Measurements from ENCODE around the gene EHBP1L1.

DNA sequence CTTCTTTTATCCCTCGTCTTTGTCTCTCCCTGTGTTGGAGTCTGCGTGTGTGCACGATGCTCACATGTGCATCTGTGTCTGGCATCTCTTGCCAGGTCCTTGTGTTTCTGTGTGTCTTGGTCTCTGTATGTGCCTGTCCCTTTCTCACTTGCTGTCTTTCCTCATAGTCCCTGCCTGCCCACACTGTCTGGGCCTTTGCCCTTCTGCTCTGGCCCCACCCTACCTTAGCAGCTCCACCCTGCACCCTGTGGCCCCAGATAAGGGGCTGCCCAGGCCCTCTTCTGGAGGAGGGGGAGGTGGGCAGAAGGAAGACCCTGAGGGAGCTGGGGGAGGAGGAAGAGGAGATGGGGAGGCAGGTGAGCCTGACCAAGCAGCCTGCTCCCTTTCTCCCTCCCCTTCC is 2.8 kb downstream of the EHBP1L1 start:
- TF ChIP-seq EP300 (IDR thresholded peaks at IDR 0.05) (no peak), POLR2A (IDR thresholded peaks at IDR 0.05; ENCODE audit: low read depth) (no peak)
- TF ChIP-seq, protein P1, sequence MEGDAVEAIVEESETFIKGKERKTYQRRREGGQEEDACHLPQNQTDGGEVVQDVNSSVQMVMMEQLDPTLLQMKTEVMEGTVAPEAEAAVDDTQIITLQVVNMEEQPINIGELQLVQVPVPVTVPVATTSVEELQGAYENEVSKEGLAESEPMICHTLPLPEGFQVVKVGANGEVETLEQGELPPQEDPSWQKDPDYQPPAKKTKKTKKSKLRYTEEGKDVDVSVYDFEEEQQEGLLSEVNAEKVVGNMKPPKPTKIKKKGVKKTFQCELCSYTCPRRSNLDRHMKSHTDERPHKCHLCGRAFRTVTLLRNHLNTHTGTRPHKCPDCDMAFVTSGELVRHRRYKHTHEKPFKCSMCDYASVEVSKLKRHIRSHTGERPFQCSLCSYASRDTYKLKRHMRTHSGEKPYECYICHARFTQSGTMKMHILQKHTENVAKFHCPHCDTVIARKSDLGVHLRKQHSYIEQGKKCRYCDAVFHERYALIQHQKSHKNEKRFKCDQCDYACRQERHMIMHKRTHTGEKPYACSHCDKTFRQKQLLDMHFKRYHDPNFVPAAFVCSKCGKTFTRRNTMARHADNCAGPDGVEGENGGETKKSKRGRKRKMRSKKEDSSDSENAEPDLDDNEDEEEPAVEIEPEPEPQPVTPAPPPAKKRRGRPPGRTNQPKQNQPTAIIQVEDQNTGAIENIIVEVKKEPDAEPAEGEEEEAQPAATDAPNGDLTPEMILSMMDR (IDR thresholded peaks at IDR 0.05) = no peak
